ENCODE results near the gene NEURL1.

NEURL1 gene

GRCh38 chr10:103620352-103620740 lies 126.8 kb downstream of the NEURL1 start:
- TF ChIP-seq GATA3 (IDR thresholded peaks at IDR 0.05; ENCODE audit: low read depth, low read length): no peak
- no peak for TF ChIP-seq GATA2 (IDR thresholded peaks at IDR 0.05; ENCODE audit: low read depth, low read length)

GRCh38 chr10:103620891-103621782 lies 127.6 kb downstream of the NEURL1 start:
- TF ChIP-seq GATA2 (IDR thresholded peaks at IDR 0.05; ENCODE audit: low read depth, low read length) (no peak), GATA3 (IDR thresholded peaks at IDR 0.05; ENCODE audit: low read depth, low read length) (no peak)

- TF ChIP-seq GATA3 (IDR thresholded peaks at IDR 0.05; ENCODE audit: low read depth, low read length) (no peak), GATA2 (IDR thresholded peaks at IDR 0.05; ENCODE audit: low read depth, low read length) (no peak)
These were observed 128.2 kb downstream of the NEURL1 start for GRCh38 chr10:103621783-103622125.

- TF ChIP-seq GATA3 (IDR thresholded peaks at IDR 0.05; ENCODE audit: low read depth, low read length): no peak
- no peak for TF ChIP-seq GATA2 (IDR thresholded peaks at IDR 0.05; ENCODE audit: low read depth, low read length)
These were observed 128.8 kb downstream of the NEURL1 start for GRCh38 chr10:103622286-103622685.

GRCh38 chr10:103622935-103623574 lies 129.6 kb downstream of the NEURL1 start:
- TF ChIP-seq GATA2 (IDR thresholded peaks at IDR 0.05; ENCODE audit: low read depth, low read length) (no peak), GATA3 (IDR thresholded peaks at IDR 0.05; ENCODE audit: low read depth, low read length) (no peak)

- TF ChIP-seq GATA2 (IDR thresholded peaks at IDR 0.05; ENCODE audit: low read depth, low read length) (no peak), GATA3 (IDR thresholded peaks at IDR 0.05; ENCODE audit: low read depth, low read length) (no peak)
These were observed 132.7 kb downstream of the NEURL1 start for GRCh38 chr10:103626178-103626577.

- no peak for TF ChIP-seq GATA3 (IDR thresholded peaks at IDR 0.05; ENCODE audit: low read depth, low read length)
- no peak for TF ChIP-seq GATA2 (IDR thresholded peaks at IDR 0.05; ENCODE audit: low read depth, low read length)
These were observed 133.8 kb downstream of the NEURL1 start for GRCh38 chr10:103627111-103627892.

GRCh38 chr10:103627893-103628292 lies 134.4 kb downstream of the NEURL1 start:
- TF ChIP-seq GATA3 (IDR thresholded peaks at IDR 0.05; ENCODE audit: low read depth, low read length): no peak
- no peak for TF ChIP-seq GATA2 (IDR thresholded peaks at IDR 0.05; ENCODE audit: low read depth, low read length)

- TF ChIP-seq GATA3 (IDR thresholded peaks at IDR 0.05; ENCODE audit: low read depth, low read length) (no peak), GATA2 (IDR thresholded peaks at IDR 0.05; ENCODE audit: low read depth, low read length) (no peak)
These were observed 136.1 kb downstream of the NEURL1 start for GRCh38 chr10:103629581-103629980.

- TF ChIP-seq GATA3 (IDR thresholded peaks at IDR 0.05; ENCODE audit: low read depth, low read length) (no peak), GATA2 (IDR thresholded peaks at IDR 0.05; ENCODE audit: low read depth, low read length) (no peak)
These were observed 136.7 kb downstream of the NEURL1 start for GRCh38 chr10:103630156-103630555.

GRCh38 chr10:103632247-103632642 lies 138.7 kb downstream of the NEURL1 start:
- TF ChIP-seq GATA2 (IDR thresholded peaks at IDR 0.05; ENCODE audit: low read depth, low read length): no peak
- TF ChIP-seq GATA3 (IDR thresholded peaks at IDR 0.05; ENCODE audit: low read depth, low read length): no peak

- TF ChIP-seq GATA3 (IDR thresholded peaks at IDR 0.05; ENCODE audit: low read depth, low read length) (no peak), GATA2 (IDR thresholded peaks at IDR 0.05; ENCODE audit: low read depth, low read length) (no peak)
These were observed 140.3 kb downstream of the NEURL1 start for GRCh38 chr10:103633846-103634245.

GRCh38 chr10:103635580-103635979 lies 142.1 kb downstream of the NEURL1 start:
- TF ChIP-seq GATA2 (IDR thresholded peaks at IDR 0.05; ENCODE audit: low read depth, low read length) (no peak), GATA3 (IDR thresholded peaks at IDR 0.05; ENCODE audit: low read depth, low read length) (no peak)

GRCh38 chr10:103636492-103636891 lies 143.0 kb downstream of the NEURL1 start:
- TF ChIP-seq GATA2 (IDR thresholded peaks at IDR 0.05; ENCODE audit: low read depth, low read length) (no peak), GATA3 (IDR thresholded peaks at IDR 0.05; ENCODE audit: low read depth, low read length) (no peak)

Measured in SH-SY5Y (cell line).